ENCODE results near the gene TAF6L. TPM values are rescaled to one million over a fixed set of nuclear protein-coding genes. Genes with fewer than 3 reads are reported as not detected.

TAF6L gene, protein sequence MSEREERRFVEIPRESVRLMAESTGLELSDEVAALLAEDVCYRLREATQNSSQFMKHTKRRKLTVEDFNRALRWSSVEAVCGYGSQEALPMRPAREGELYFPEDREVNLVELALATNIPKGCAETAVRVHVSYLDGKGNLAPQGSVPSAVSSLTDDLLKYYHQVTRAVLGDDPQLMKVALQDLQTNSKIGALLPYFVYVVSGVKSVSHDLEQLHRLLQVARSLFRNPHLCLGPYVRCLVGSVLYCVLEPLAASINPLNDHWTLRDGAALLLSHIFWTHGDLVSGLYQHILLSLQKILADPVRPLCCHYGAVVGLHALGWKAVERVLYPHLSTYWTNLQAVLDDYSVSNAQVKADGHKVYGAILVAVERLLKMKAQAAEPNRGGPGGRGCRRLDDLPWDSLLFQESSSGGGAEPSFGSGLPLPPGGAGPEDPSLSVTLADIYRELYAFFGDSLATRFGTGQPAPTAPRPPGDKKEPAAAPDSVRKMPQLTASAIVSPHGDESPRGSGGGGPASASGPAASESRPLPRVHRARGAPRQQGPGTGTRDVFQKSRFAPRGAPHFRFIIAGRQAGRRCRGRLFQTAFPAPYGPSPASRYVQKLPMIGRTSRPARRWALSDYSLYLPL
- total RNA-seq = 10 to 100 TPM; 15.9 to 33.6 (median 26.3) TPM
- 10 to 100 TPM in 1 of 2 donors, 1 to 10 TPM in 1; 5.4 to 26.5 TPM for polyA plus RNA-seq
- long read RNA-seq, donor 1, partial matches to known transcripts = 1 of 3 reads
- long read RNA-seq, donor 1, other reads (novel, unspliced or antisense) = 2 of 3 reads
- long read RNA-seq, donor 2, partial matches to known transcripts = 53 of 82 reads
- long read RNA-seq, donor 2, other reads (novel, unspliced or antisense) = 26 of 82 reads
- long read RNA-seq, donor 3, transcript TAF6L-201 (11 exons, 2,116 nt) = major isoform, 30 of 59 reads
- long read RNA-seq, donor 3, partial matches to known transcripts = 3 of 59 reads
- long read RNA-seq, donor 3, other reads (novel, unspliced or antisense) = 26 of 59 reads

GRCh38 chr11:62771144-62772021 is at the start of gene TAF6L:
TAF6L (plus strand) TSS chr11:62771396; CDS start chr11:62775784, 4,388 bp downstream.
- Histone ChIP-seq H3K4me1 (ENCODE audit: insufficient read depth) (peaks cover 8% of the 10 kb centered on the region), H3K9me3 (no peaks in the 10 kb centered on the region), H3K27ac (peak within 1 kb of the TSS; percentile 95 to 96), H3K27me3 (no peaks in the 10 kb centered on the region), H3K4me3 (peak within 1 kb of the TSS; percentile 72), H3K36me3 (no peaks in the 10 kb centered on the region)
- intact Hi-C loops (cut with DNase I) = no loop called here
- peak; percentile 98 to 99 (median 98) for DNase-seq
- WGBS, 3 donors = 1 to 2% (median 1%) methylated on average over 42 to 60 of the region's 60 CpGs
- TF ChIP-seq POLR2A (IDR thresholded peaks at IDR 0.05) (peak; percentile 30), CTCF (IDR thresholded peaks at IDR 0.05) (no peak)

DNA sequence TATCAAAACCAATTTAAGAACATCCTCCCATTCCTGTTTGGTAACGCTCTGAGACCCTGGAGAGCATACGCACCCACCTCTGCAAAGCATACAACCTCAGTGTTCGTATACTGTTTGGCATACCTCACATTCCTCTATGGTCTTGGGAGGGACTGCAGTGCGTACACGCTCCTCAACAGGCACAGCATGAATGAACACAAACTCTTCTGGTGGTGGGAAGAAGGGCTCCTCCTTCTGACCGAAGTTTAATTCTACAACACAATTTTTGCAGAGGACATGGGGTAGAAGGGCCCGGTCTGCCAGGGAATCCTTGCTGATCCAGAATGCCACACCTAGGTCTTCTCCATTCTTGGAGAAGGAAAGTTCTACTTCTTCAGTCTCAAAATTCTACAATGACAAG is 49.2 kb upstream of the TAF6L start:
- Histone ChIP-seq H3K27ac (no peak overlapping the region), H3K9me3 (no peaks in the 10 kb centered on the region), H3K4me1 (ENCODE audit: insufficient read depth) (no peaks in the 10 kb centered on the region), H3K27me3 (no peaks in the 10 kb centered on the region), H3K4me3 (no peak overlapping the region), H3K36me3 (no peaks in the 10 kb centered on the region)
- WGBS, 3 donors = 51 to 55% (median 54%) methylated on average over 7 of the region's 7 CpGs
- no peak for DNase-seq
- intact Hi-C loops (cut with DNase I) = no loop called here
- TF ChIP-seq CTCF (IDR thresholded peaks at IDR 0.05) (no peak), POLR2A (IDR thresholded peaks at IDR 0.05) (no peak), EP300 (IDR thresholded peaks at IDR 0.05) (no peak)

GRCh38 chr11:62724171-62724570 is 47.0 kb upstream of the TAF6L start:
- intact Hi-C loops (cut with DNase I) = no loop called here
- Histone ChIP-seq H3K9me3 (no peaks in the 10 kb centered on the region), H3K4me3 (peak overlapping the region; percentile 91), H3K27ac (no peak overlapping the region), H3K27me3 (no peaks in the 10 kb centered on the region), H3K36me3 (no peaks in the 10 kb centered on the region), H3K4me1 (ENCODE audit: insufficient read depth) (no peaks in the 10 kb centered on the region)
- no peak for DNase-seq
- TF ChIP-seq CTCF (IDR thresholded peaks at IDR 0.05) = no peak
- TF ChIP-seq POLR2A (IDR thresholded peaks at IDR 0.05) = no peak
- TF ChIP-seq EP300 (IDR thresholded peaks at IDR 0.05) = no peak
- WGBS, 3 donors = 21 to 31% (median 29%) methylated on average over 8 of the region's 8 CpGs

All from ovary (tissue), 10 donors.